ENCODE results near the gene G6PC3. TPM values are rescaled to one million over a fixed set of nuclear protein-coding genes. Genes with fewer than 3 reads are reported as not detected.

Gene G6PC3
- total and polyA plus RNA-seq, 2 of the 4 experiments (the other 2 are of a cell fraction) = 20.4 to 107 TPM

GRCh38 chr17:44023545-44024270 is 46.8 kb upstream of the G6PC3 start:
- H3K4me1 ChIP-seq (ENCODE audit: control insufficient read depth, insufficient read depth, low read length) = no peaks in the 10 kb centered on the region
- H3K4me2 ChIP-seq (ENCODE audit: low read depth, low read length) = no peak overlapping the region
- 94% methylated on average over 9 of the region's 22 CpGs; no CpG with 5 or more reads in 1 of the 2 experiments for WGBS, 2 experiments (ENCODE audit: extremely low coverage in 2 of 2, insufficient read length in 1 of 2)
- H3K9me1 ChIP-seq (ENCODE audit: insufficient read depth, low read length) = peaks cover 11% of the 10 kb centered on the region
- dilution Hi-C loops (cut with HindIII; ENCODE audit: low sequenced_read_pairs, unreplicated experiment) = no loop called here
- peaks cover 5% of the 10 kb centered on the region for H4K20me1 ChIP-seq (ENCODE audit: insufficient read depth, low read length)
- peaks cover 20% of the 10 kb centered on the region for H3K36me3 ChIP-seq (ENCODE audit: control insufficient read depth, insufficient read depth, low read length)
- no peak overlapping the region for H2BK20ac ChIP-seq (ENCODE audit: low read depth, low read length)
- ATAC-seq (ENCODE audit: low read depth) (no peak), DNase-seq (no peak)
- no peak overlapping the region for H2AK9ac ChIP-seq (replicated peaks; ENCODE audit: low read depth, low read length, poor library complexity)
- TF ChIP-seq SMC3 (IDR thresholded peaks at IDR 0.05; ENCODE audit: low read depth, low read length) (no peak), POLR2A (IDR thresholded peaks at IDR 0.05; ENCODE audit: low read depth, low read length) (no peak), CHD1 (IDR thresholded peaks at IDR 0.05; ENCODE audit: low read depth, low read length) (no peak), RFX5 (IDR thresholded peaks at IDR 0.05; ENCODE audit: low read depth, low read length) (no peak), RCOR1 (IDR thresholded peaks at IDR 0.05; ENCODE audit: insufficient replicate concordance, low read length) (no peak), MXI1 (IDR thresholded peaks at IDR 0.05; ENCODE audit: borderline replicate concordance, low read depth, low read length) (no peak), USF2 (IDR thresholded peaks at IDR 0.05; ENCODE audit: low read depth, low read length) (no peak), BHLHE40 (IDR thresholded peaks at IDR 0.05; ENCODE audit: low read depth, low read length) (no peak), CTCF (conservative IDR thresholded peaks at IDR 0.05; ENCODE audit: low read depth, low read length) (no peak), ELK1 (IDR thresholded peaks at IDR 0.05; ENCODE audit: borderline replicate concordance, low read depth, low read length) (no peak), CEBPB (IDR thresholded peaks at IDR 0.05; ENCODE audit: low read depth, low read length) (no peak), NFE2L2 (IDR thresholded peaks at IDR 0.05; ENCODE audit: low read depth, low read length) (no peak), MAZ (IDR thresholded peaks at IDR 0.05; ENCODE audit: borderline replicate concordance, low read depth, low read length) (no peak)
- H2AFZ ChIP-seq (replicated peaks; ENCODE audit: low read length, poor library complexity) = no peak overlapping the region
- H3K14ac ChIP-seq (replicated peaks; ENCODE audit: low read depth, low read length) = no peak overlapping the region
- no peak overlapping the region for H2AK5ac ChIP-seq (ENCODE audit: low read depth, low read length)
- in situ Hi-C loops (cut with MboI; ENCODE audit: low sequenced_read_pairs) = no loop called here
- no TSS peak for BruUV-seq (replicated peaks)
- H2BK120ac ChIP-seq (ENCODE audit: low read depth, low read length) = no peak overlapping the region
- H3K27ac ChIP-seq (ENCODE audit: insufficient read depth, low read length) = no peak overlapping the region
- no peak overlapping the region for H2BK5ac ChIP-seq (ENCODE audit: low read depth, low read length, poor library complexity, severe bottlenecking)
- H4K5ac ChIP-seq (ENCODE audit: low read depth, low read length) = no peak overlapping the region
- H3K9me3 ChIP-seq (ENCODE audit: control insufficient read depth, insufficient read depth, low read length) = no peaks in the 10 kb centered on the region
- ChIA-PET POLR2A (ENCODE audit: unreplicated experiment) (no interaction called here), CTCF (interaction anchor here (0.6 kb wide), 1 partner anchor 15 kb away, joined by 3 read pairs; no protein-coding TSS in a partner anchor)
- H4K8ac ChIP-seq (ENCODE audit: low read depth in 2 of 2, low read length in 2 of 2) = no peak overlapping the region
- no peak overlapping the region for H3K9ac ChIP-seq (ENCODE audit: low read depth, low read length)
- no peak overlapping the region for H4K91ac ChIP-seq (ENCODE audit: insufficient read depth, low read depth, low read length)
- no peak overlapping the region for H2BK15ac ChIP-seq (ENCODE audit: low read depth, low read length)
- intact Hi-C loops (cut with micrococcal nuclease) = no loop called here
- no peak overlapping the region for H3K18ac ChIP-seq (ENCODE audit: low read depth, low read length)
- no peak overlapping the region for H3K56ac ChIP-seq (ENCODE audit: extremely low read depth, insufficient read depth, low read length)
- H3K4me3 ChIP-seq (ENCODE audit: insufficient read depth, low read depth, low read length) = no peak overlapping the region
- H3K27me3 ChIP-seq (ENCODE audit: control insufficient read depth, insufficient read depth, low read length) = no peaks in the 10 kb centered on the region
- no peak overlapping the region for H3K23ac ChIP-seq (ENCODE audit: low read depth, low read length)
- H3K4ac ChIP-seq (ENCODE audit: low read depth, low read length) = no peak overlapping the region
- peaks cover 3 to 21% of the 10 kb centered on the region in 2 experiments; a peak in 3 of 4 replicates for H3K79me1 ChIP-seq (ENCODE audit: low read depth in 1 of 2, low read length in 2 of 2)

Measured in IMR-90 (cell line).